ENCODE results near the gene ZSWIM8. TPM values are rescaled to one million over a fixed set of nuclear protein-coding genes. Genes with fewer than 3 reads are reported as not detected.
"Not testable (repeated sequence)": the region's sequence is repeated elsewhere in the genome, so short reads cannot be mapped to it uniquely, and the experiment has no call there.

The ZSWIM8 gene
- total and polyA plus RNA-seq, 9 donors = 40.7 to 80.5 (median 65.8) TPM

DNA sequence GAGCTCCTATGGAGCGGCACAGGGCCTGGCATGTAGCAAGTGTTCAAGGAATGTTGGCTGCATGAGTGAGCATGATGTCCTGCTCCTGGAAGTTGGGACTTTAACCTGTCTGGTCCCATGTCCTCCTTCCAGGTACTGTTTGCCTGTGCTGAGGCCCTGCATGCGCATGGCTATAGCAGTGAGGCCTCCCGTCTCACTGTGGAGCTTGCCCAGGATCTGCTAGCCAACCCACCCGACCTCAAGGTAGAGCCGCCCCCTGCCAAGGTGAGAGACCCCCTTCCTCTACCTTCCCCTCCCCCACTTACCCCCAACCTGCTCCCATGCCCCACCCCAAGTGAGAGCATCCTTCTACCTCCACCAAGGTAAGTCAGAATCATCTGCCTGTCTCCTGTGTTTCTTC, 8.1 kb downstream of the ZSWIM8 start:
- H3K4me3 ChIP-seq (ENCODE audit: low read length) = no peak overlapping the region
- H3K4me1 ChIP-seq (ENCODE audit: control insufficient read depth, insufficient read depth, low read length) = no peaks in the 10 kb centered on the region
- DNase-seq = no peak
- peaks cover 94% of the 10 kb centered on the region for H3K36me3 ChIP-seq (ENCODE audit: control insufficient read depth, insufficient read depth, low read length)
- no peaks in the 10 kb centered on the region for H3K9me3 ChIP-seq (replicated peaks; ENCODE audit: control insufficient read depth, low read depth, low read length)
- H3K27ac ChIP-seq (ENCODE audit: low read length) = no peak overlapping the region
- H3K27me3 ChIP-seq (ENCODE audit: control insufficient read depth, insufficient read depth, low read length) = no peaks in the 10 kb centered on the region
- 89% methylated on average over 3 of the region's 5 CpGs for WGBS (ENCODE audit: insufficient coverage)

DNA sequence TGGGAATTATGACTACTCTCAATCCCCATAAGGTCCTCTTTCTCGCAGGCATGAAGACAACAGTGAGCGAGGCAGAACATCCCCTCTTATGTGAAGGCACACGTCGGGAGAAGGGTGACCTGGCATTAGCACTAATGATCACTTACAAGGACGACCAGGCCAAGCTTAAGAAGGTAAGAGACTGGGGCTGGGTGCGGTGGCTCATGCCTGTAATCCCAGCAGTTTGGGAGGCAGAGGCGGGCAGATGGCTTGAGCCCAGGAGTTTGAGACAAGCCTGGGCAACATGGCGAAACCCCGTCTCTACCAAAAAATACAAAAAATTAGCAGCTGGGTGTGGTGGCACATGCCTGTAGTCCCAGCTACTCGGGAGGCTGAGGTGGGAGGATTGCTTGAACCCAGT, 10.1 kb downstream of the ZSWIM8 start:
- H3K4me1 ChIP-seq (ENCODE audit: control insufficient read depth, insufficient read depth, low read length); H3K9me3 ChIP-seq (replicated peaks; ENCODE audit: control insufficient read depth, low read depth, low read length); H3K4me3 ChIP-seq (ENCODE audit: low read length); H3K27me3 ChIP-seq (ENCODE audit: control insufficient read depth, insufficient read depth, low read length); DNase-seq; H3K27ac ChIP-seq (ENCODE audit: low read length): not testable (repeated sequence)
- H3K36me3 ChIP-seq (ENCODE audit: control insufficient read depth, insufficient read depth, low read length) = peaks cover 95% of the 10 kb centered on the region
- WGBS (ENCODE audit: insufficient coverage) = 100% methylated on average over 4 of the region's 10 CpGs

- H3K27ac ChIP-seq (ENCODE audit: low read length); DNase-seq; H3K9me3 ChIP-seq (replicated peaks; ENCODE audit: control insufficient read depth, low read depth, low read length); H3K4me3 ChIP-seq (ENCODE audit: low read length); H3K27me3 ChIP-seq (ENCODE audit: control insufficient read depth, insufficient read depth, low read length); H3K4me1 ChIP-seq (ENCODE audit: control insufficient read depth, insufficient read depth, low read length): not testable (repeated sequence)
- H3K36me3 ChIP-seq (ENCODE audit: control insufficient read depth, insufficient read depth, low read length) = peaks cover 96% of the 10 kb centered on the region
- 100% methylated on average over 2 of the region's 8 CpGs for WGBS (ENCODE audit: insufficient coverage)
These were observed 10.6 kb downstream of the ZSWIM8 start for GRCh38 chr10:73796035-73796434.

GRCh38 chr10:73796766-73797165, 11.4 kb downstream of the ZSWIM8 start:
- peaks cover 96% of the 10 kb centered on the region for H3K36me3 ChIP-seq (ENCODE audit: control insufficient read depth, insufficient read depth, low read length)
- H3K4me1 ChIP-seq (ENCODE audit: control insufficient read depth, insufficient read depth, low read length) = no peaks in the 10 kb centered on the region
- WGBS (ENCODE audit: insufficient coverage) = 78% methylated on average over 3 of the region's 5 CpGs
- H3K27ac ChIP-seq (ENCODE audit: low read length) = no peak overlapping the region
- no peaks in the 10 kb centered on the region for H3K9me3 ChIP-seq (replicated peaks; ENCODE audit: control insufficient read depth, low read depth, low read length)
- no peaks in the 10 kb centered on the region for H3K27me3 ChIP-seq (ENCODE audit: control insufficient read depth, insufficient read depth, low read length)
- no peak overlapping the region for H3K4me3 ChIP-seq (ENCODE audit: low read length)
- DNase-seq = no peak

DNA sequence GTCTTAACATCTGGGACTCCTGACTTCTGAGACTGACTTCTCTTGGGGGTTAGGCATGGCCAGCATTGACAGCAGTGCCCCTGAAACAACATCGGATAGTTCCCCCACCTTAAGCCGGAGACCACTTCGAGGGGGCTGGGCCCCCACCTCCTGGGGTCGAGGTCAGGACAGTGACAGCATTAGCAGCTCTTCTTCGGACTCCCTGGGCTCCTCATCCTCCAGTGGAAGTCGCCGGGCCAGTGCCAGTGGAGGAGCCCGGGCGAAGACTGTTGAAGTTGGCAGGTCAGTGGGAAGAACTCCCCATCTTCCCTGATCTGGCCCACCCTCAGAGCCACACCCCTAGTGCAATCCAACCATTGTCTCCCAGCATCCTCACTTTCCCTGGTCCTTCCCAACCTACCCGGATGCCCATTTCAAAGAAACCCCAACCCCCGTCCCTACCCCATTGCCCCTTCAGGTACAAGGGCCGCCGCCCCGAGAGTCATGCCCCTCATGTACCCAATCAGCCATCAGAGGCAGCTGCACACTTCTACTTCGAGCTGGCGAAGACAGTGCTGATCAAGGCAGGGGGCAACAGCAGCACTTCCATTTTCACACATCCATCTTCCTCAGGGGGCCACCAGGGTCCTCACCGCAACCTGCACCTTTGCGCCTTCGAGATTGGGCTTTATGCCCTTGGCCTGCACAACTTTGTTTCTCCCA, 12.1 kb downstream of the ZSWIM8 start:
- no peaks in the 10 kb centered on the region for H3K4me1 ChIP-seq (ENCODE audit: control insufficient read depth, insufficient read depth, low read length)
- H3K4me3 ChIP-seq (ENCODE audit: low read length) = no peak overlapping the region
- H3K27ac ChIP-seq (ENCODE audit: low read length) = no peak overlapping the region
- no peak for DNase-seq
- H3K36me3 ChIP-seq (ENCODE audit: control insufficient read depth, insufficient read depth, low read length) = peaks cover 96% of the 10 kb centered on the region
- no peaks in the 10 kb centered on the region for H3K9me3 ChIP-seq (replicated peaks; ENCODE audit: control insufficient read depth, low read depth, low read length)
- no peaks in the 10 kb centered on the region for H3K27me3 ChIP-seq (ENCODE audit: control insufficient read depth, insufficient read depth, low read length)
- 85% methylated on average over 15 of the region's 19 CpGs for WGBS (ENCODE audit: insufficient coverage)

DNA sequence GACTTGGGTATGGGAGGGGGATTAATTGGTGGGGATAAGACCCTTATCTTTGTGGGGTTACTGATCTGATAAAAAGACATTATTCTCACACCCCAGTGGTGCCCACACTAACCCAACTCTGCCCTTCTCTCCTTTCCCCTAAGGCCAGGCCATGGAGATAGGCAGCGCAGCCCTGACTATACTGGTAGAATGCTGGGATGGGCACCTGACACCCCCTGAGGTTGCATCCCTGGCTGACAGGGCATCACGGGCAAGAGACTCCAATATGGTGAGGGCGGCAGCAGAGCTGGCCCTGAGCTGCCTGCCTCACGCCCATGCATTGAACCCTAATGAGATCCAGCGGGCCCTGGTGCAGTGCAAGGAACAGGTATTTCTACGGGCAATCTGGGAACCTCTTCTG, 12.7 kb downstream of the ZSWIM8 start:
- Histone ChIP-seq H3K27ac (ENCODE audit: low read length) (no peak overlapping the region), H3K27me3 (ENCODE audit: control insufficient read depth, insufficient read depth, low read length) (no peaks in the 10 kb centered on the region), H3K9me3 (replicated peaks; ENCODE audit: control insufficient read depth, low read depth, low read length) (no peaks in the 10 kb centered on the region), H3K4me3 (ENCODE audit: low read length) (no peak overlapping the region), H3K4me1 (ENCODE audit: control insufficient read depth, insufficient read depth, low read length) (no peaks in the 10 kb centered on the region), H3K36me3 (ENCODE audit: control insufficient read depth, insufficient read depth, low read length) (peaks cover 96% of the 10 kb centered on the region)
- 87% methylated on average over 4 of the region's 6 CpGs for WGBS (ENCODE audit: insufficient coverage)
- DNase-seq = no peak

DNA sequence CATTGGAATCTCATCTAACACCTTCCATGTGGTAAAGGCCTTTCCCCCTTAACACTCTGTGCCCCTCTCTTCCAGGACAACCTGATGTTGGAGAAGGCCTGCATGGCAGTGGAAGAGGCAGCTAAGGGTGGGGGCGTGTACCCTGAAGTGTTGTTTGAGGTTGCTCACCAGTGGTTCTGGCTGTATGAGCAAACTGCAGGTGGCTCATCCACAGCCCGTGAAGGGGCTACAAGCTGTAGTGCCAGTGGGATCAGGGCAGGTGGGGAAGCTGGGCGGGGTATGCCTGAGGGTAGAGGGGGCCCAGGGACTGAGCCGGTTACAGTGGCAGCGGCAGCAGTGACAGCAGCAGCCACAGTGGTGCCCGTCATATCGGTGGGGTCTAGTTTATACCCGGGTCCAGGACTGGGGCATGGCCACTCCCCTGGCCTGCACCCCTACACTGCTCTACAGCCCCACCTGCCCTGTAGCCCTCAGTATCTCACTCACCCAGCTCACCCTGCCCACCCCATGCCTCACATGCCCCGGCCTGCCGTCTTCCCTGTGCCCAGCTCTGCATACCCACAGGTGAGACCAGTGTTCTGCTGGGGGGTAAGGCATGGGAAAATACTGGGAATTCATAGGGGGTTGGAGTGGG, 13.6 kb downstream of the ZSWIM8 start:
- Histone ChIP-seq H3K27me3 (ENCODE audit: control insufficient read depth, insufficient read depth, low read length) (no peaks in the 10 kb centered on the region), H3K4me3 (ENCODE audit: low read length) (no peak overlapping the region), H3K27ac (ENCODE audit: low read length) (no peak overlapping the region), H3K4me1 (ENCODE audit: control insufficient read depth, insufficient read depth, low read length) (no peaks in the 10 kb centered on the region), H3K36me3 (ENCODE audit: control insufficient read depth, insufficient read depth, low read length) (peaks cover 96% of the 10 kb centered on the region), H3K9me3 (replicated peaks; ENCODE audit: control insufficient read depth, low read depth, low read length) (no peaks in the 10 kb centered on the region)
- WGBS (ENCODE audit: insufficient coverage) = 83% methylated on average over 8 of the region's 10 CpGs
- DNase-seq = no peak

GRCh38 chr10:73799899-73800559, 14.6 kb downstream of the ZSWIM8 start:
- no peaks in the 10 kb centered on the region for H3K4me1 ChIP-seq (ENCODE audit: control insufficient read depth, insufficient read depth, low read length)
- DNase-seq = no peak
- 72% methylated on average over 6 of the region's 9 CpGs for WGBS (ENCODE audit: insufficient coverage)
- H3K27me3 ChIP-seq (ENCODE audit: control insufficient read depth, insufficient read depth, low read length) = no peaks in the 10 kb centered on the region
- H3K4me3 ChIP-seq (ENCODE audit: low read length) = no peak overlapping the region
- peaks cover 95% of the 10 kb centered on the region for H3K36me3 ChIP-seq (ENCODE audit: control insufficient read depth, insufficient read depth, low read length)
- H3K27ac ChIP-seq (ENCODE audit: low read length) = no peak overlapping the region
- no peaks in the 10 kb centered on the region for H3K9me3 ChIP-seq (replicated peaks; ENCODE audit: control insufficient read depth, low read depth, low read length)

DNA sequence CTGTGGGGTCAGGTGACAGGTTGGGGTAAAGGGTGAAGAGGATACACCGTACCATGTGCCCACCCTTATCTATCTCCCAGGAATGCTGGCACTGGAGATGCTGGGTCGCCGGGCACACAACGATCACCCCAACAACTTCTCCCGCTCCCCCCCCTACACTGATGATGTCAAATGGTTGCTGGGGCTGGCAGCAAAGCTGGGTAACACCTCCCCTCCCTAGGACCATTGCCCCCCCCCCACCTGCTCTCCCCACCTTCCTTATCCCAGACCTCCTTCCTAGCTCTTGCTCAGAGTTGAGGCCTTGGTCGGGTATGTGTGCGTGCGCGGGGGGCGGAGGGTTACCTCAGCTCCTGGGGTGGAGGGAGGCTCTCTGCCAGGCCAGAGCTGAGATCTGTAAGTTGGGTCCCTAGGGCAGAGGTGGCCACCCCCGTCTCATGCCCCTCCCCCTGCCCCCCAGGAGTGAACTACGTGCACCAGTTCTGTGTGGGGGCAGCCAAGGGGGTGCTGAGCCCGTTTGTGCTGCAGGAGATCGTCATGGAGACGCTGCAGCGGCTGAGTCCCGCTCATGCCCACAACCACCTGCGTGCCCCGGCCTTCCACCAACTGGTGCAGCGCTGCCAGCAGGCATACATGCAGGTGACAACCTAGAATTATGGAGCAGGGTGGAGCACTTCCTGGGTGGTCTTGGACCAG, 15.3 kb downstream of the ZSWIM8 start:
- no peaks in the 10 kb centered on the region for H3K4me1 ChIP-seq (ENCODE audit: control insufficient read depth, insufficient read depth, low read length)
- no peak for DNase-seq
- no peak overlapping the region for H3K27ac ChIP-seq (ENCODE audit: low read length)
- H3K4me3 ChIP-seq (ENCODE audit: low read length) = no peak overlapping the region
- H3K9me3 ChIP-seq (replicated peaks; ENCODE audit: control insufficient read depth, low read depth, low read length) = no peaks in the 10 kb centered on the region
- 61% methylated on average over 5 of the region's 20 CpGs for WGBS (ENCODE audit: insufficient coverage)
- H3K27me3 ChIP-seq (ENCODE audit: control insufficient read depth, insufficient read depth, low read length) = no peaks in the 10 kb centered on the region
- H3K36me3 ChIP-seq (ENCODE audit: control insufficient read depth, insufficient read depth, low read length) = peaks cover 95% of the 10 kb centered on the region

DNA sequence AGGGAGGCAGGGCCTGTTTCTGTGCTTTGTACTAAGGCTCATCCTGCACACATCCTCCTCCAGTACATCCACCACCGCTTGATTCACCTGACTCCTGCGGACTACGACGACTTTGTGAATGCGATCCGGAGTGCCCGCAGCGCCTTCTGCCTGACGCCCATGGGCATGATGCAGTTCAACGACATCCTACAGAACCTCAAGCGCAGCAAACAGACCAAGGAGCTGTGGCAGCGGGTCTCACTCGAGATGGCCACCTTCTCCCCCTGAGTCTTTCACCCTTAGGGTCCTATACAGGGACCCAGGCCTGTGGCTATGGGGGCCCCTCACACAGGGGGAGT, 15.8 kb downstream of the ZSWIM8 start:
- DNase-seq = no peak
- no peaks in the 10 kb centered on the region for H3K9me3 ChIP-seq (replicated peaks; ENCODE audit: control insufficient read depth, low read depth, low read length)
- no peaks in the 10 kb centered on the region for H3K4me1 ChIP-seq (ENCODE audit: control insufficient read depth, insufficient read depth, low read length)
- H3K27me3 ChIP-seq (ENCODE audit: control insufficient read depth, insufficient read depth, low read length) = no peaks in the 10 kb centered on the region
- no peak overlapping the region for H3K4me3 ChIP-seq (ENCODE audit: low read length)
- H3K27ac ChIP-seq (ENCODE audit: low read length) = no peak overlapping the region
- peaks cover 98% of the 10 kb centered on the region for H3K36me3 ChIP-seq (ENCODE audit: control insufficient read depth, insufficient read depth, low read length)
- 95% methylated on average over 13 of the region's 13 CpGs for WGBS (ENCODE audit: insufficient coverage)
